ENCODE measurements around the gene DCTN3.
"Not testable (repeated sequence)": the region's sequence is repeated elsewhere in the genome, so short reads cannot be mapped to it uniquely, and the experiment has no call there.

Gene DCTN3

GRCh38 chr9:34647084-34647403, 26.7 kb upstream of the DCTN3 start:
- no peak for DNase-seq (ENCODE audit: low read depth in 2 of 2, low spot score in 1 of 2)

DNA sequence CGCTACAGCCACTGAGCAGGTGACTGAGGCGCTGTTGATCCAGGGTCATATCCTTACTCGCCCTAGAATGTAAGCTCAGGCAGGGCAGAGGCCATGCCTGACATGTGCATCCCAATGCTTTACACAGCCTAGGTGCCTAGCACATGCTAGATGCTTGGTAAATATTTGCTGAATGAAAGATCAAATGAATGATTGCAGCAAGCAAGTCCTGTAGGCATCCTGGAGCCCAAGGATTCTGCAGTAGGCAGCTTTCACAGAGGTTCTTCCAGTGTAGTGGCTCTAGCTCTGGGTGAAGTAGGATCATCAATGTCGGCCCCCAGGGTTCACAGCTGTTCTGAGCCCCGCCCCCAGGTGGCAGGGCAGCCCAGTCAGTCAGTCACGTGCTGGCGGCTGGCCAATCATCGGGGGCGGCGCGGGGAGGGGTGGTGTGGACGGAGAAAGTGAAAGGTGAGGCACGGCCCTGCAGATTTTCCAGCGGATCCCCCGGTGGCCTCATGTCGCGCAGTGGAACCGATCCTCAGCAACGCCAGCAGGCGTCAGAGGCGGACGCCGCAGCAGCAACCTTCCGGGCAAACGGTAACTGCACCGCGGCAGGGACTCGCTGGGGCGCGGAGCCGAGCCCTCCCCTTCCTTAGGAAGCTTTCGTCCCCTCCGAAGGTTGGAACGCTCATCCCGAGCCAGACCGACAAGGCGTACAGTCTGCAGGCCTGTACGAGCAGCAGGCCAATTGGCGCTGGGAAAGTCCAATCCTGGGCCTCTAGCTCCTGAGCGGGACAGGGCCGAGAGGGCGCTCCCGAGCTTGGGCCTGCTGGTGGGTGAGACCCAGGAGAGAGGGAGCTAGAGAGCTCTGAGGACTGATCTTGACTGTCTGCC, 26.2 kb upstream of the DCTN3 start, which contains the start of gene GALT:
Gene GALT, plus strand, starts transcription at position 465 of the 873 bp plus-strand sequence. Its CDS starts 30 bp downstream, at position 495.
- DNase-seq (ENCODE audit: low read depth in 2 of 2, low spot score in 1 of 2) = peak; percentile 92 to 95

DNA sequence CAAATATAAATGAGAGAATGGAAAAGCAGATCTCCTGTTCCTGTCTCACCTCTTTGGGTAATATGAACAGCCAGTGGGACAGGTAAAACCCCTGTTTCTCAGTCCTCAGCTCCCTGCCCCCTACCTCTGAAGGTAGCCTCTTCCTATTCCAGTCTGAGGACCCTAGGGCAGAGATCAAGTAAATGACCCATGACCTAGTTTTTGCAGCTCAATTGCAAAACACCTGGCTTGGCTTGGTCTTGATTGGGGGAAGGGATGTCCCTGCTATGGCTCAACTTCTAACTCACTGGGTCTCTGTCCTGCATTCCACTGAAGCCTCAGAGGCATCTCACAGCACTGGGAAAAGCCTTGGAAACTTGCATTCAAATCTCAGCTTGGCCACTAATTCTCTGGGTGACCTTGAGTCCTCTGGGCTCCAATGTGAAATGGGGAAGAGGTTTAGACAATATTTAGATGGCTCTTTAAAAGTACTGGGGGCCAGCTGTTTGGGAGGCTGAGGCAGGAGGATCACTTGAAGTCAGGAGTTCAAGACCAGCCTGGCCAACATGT, 24.5 kb upstream of the DCTN3 start:
- no peak for DNase-seq (ENCODE audit: low read depth in 2 of 2, low spot score in 1 of 2)

- no peak for DNase-seq (ENCODE audit: low read depth in 2 of 2, low spot score in 1 of 2)
These were observed 22.4 kb upstream of the DCTN3 start for GRCh38 chr9:34642679-34643078.

DNA sequence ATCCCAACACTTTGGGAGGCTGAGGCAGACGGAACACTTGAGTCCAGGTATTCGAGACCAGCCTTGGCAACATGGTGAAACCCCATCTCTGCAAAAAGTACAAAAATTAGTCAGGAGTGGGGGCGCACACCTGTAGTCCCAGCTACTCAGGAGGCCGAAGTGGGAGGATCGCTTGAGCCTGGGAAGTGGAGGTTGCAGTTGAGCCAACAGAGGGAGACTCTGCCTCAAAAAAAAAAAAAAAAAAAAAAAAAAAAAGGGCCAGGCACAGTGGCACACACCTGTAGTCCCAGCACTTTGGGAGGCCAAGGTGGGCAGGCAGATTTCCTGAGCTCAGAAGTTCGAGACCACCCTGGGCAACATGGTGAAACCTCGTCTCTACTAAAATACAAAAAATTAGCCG, 19.0 kb upstream of the DCTN3 start:
- not testable (repeated sequence) for DNase-seq (ENCODE audit: low read depth in 2 of 2, low spot score in 1 of 2)

DNA sequence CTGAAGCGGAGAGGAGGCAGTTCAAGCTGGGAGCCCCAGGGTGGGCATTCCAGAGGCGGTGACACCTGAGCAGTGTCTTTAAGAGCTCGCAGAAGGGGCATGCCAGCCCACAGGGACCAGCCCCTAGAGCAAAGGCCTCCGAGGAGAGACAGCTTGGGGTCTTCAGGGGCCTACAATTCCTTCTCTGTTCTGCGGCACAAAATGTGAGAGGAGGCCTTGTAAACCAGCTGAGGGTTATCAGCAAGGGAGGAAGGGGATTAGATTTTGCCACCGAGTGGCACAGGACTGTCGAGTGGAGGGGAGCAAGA, 17.8 kb upstream of the DCTN3 start:
- DNase-seq (ENCODE audit: low read depth in 2 of 2, low spot score in 1 of 2) = no peak

- DNase-seq (ENCODE audit: low read depth in 2 of 2, low spot score in 1 of 2) = peak; percentile 82 to 92
These were observed 17.3 kb upstream of the DCTN3 start, which contains the start of gene SIGMAR1 for GRCh38 chr9:34637356-34638137. Gene SIGMAR1 (minus strand): TSS chr9:34637787. CDS start chr9:34637697, 90 bp downstream.

- DNase-seq (ENCODE audit: low read depth in 2 of 2, low spot score in 1 of 2) = no peak
These were observed 16.6 kb upstream of the DCTN3 start for GRCh38 chr9:34636791-34637355.

DNA sequence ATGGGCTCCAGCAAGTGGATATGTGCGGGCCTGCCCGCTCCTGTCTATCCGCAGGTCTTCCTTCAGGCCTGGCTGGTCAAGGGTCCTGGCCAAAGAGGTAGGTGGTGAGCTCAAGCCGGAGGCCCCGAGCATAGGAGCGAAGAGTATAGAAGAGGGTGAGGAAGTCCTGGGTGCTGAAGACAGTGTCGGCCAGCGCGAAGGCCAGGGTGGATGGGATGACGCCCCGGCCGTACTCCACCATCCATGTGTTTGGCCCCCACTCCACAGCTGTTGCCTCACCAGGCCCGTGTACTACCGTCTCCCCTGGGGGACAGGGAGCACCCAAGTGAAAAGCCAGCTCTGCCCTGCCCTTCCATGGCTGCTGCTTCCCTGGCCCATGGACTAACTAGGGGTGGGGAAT, 15.3 kb upstream of the DCTN3 start:
- no peak for DNase-seq (ENCODE audit: low read depth in 2 of 2, low spot score in 1 of 2)

DNA sequence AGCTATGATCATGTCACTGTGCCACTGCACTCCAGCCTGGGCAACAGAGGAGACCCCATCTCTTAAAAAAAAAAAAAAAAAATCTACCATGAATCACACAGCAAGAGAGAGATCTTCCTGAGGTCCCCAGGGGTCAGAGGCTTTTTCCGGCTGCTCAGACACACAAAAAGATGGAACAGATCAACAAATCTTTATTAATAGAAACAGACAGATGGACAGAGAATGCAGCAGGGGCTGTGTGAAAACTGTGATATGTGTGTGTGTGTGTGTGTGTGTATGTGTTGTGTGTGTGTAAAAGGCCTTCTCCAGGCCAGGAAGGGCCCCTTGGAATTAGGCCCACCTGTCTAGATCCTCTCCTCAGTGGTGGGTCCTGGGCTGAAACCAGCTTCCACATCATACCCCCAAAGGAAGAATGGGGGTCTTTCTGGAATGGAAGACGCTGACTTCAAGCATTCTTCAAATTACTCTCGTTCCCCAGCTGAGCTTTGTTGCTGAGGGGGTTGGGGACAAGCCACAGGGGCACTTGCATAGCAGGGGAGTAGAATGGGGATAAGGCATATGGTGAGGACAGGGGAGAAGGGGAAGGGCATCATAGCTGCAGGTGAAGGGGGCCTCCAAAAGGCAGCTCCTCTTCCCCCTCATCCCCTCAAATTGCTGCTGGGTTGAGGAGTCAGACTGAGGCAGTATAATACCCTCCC, 14.4 kb upstream of the DCTN3 start:
- DNase-seq (ENCODE audit: low read depth in 2 of 2, low spot score in 1 of 2) = no peak

DNA sequence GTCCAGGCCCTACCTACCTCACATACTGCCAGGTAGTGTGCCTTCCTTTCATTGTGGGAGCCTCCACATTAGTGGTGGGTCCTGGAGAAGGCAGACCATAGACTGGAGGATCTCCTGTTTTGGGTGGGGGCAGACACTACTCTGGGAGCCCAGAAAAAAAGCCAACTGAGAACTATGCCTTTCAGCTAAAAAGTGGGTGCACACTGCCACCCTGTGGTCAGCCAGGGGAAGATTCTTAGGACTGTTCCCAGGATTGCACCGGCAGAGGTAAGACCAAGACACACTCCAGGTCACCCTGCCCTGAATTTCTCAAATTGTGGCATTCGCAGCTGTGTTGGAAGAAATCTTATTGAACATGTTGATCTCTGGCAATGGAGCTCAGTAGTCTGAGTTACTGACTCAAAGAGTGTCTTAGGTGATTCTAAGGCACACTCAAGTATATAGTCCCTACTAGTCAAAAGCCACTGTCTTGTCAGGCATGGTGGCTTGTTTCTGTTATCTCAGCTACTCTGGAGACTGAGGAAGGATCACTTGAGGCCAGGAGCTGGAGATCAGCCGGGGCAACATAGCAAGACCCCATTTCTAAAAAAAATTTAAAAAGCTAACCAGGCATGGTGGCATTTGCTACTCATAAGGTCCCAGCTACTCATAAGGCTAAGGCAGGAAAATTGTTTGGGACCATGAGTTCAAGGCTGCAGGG, 13.7 kb upstream of the DCTN3 start:
- peak in 1 of 2 donors; percentile 55 for DNase-seq (ENCODE audit: low read depth in 2 of 2, low spot score in 1 of 2)

- DNase-seq (ENCODE audit: low read depth in 2 of 2, low spot score in 1 of 2) = no peak
These were observed 12.9 kb upstream of the DCTN3 start for GRCh38 chr9:34633166-34633565.

DNA sequence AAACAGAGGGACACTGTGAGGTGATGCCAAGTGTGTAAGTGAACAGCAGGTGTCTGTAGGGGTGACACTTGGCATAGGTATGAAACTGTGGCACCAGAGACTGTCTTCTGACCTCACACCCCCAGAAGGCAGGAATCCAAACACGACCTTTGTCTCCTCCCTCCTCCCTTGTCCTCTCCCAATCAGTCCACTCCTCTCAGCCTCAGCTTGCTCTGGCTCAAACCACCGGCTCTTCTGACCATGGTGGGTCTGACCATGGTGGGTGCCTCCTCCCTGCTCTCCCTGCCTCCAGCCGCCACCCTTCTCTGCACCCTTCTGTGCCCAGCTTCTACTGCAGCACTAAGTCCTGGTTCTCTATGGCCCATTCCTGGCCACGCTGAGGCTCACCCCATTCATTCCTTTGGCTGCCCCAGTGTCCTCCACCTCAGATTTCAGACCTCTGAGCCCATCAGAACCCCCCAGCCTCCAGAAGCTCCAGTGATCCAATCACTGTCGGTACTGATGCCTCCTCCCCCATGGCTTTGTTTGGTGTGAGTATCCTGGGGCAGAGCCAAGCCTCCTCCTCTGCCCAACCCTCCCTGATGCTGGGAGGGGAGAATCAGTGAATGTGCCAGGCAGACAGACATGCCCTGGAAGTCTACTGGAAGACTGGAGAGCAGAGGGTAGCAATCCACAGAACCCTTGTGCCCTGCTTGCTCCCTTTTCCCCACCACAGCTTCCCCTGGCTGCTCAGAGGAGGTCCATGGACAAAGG, 10.3 kb upstream of the DCTN3 start:
- DNase-seq (ENCODE audit: low read depth in 2 of 2, low spot score in 1 of 2) = no peak

GRCh38 chr9:34629491-34629808, 9.2 kb upstream of the DCTN3 start:
- no peak for DNase-seq (ENCODE audit: low read depth in 2 of 2, low spot score in 1 of 2)

GRCh38 chr9:34628656-34629490, 8.6 kb upstream of the DCTN3 start, which contains the start of gene ARID3C:
Gene ARID3C (minus strand): TSS chr9:34629066. CDS start chr9:34628014, 1,052 bp downstream.
- no peak for DNase-seq (ENCODE audit: low read depth in 2 of 2, low spot score in 1 of 2)

DNA sequence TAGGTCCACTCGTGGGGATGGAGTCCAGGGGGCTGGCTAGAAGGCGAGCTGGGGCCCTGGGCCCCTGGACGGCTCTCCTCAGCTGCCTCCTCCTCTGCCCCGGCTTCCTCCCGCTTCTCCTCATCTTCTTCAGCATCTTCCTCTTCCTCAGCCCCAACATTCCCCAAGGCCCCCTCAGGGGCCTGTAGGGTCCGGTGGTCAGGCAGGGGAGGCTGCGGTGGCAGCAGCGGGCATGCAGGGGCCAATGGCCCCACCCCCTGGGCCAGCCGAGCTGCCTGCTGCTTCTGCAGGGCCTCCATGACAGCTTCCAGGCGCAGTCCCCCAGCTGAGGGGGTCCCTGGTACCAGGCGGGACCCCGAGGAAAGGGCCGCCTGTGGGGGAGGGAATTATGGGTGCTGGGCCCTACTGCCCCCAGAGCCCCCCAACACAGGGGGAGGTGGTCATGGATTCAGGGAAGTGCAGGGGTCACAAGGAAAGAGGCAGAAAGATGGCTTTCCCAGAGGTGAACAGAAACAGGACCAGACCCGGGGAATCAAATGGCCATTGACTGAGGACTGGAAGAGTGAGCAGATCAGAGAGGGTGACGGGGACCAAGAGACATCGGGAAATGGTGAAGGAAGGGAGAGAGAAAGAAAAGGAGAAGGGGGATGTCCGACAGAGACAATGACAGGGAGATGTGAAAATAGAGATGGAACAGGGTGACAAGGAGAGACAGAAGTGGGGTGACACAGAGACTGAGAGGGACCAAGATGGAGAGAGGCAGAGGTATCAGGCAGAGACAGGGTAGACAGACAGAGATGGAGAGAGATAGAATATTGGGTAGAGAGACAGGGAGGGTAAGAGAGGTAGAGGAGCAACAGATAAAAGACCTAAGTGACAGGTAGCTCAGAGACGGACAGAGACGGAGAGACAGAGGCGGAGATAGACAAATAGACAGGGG, 7.7 kb upstream of the DCTN3 start:
- no peak for DNase-seq (ENCODE audit: low read depth in 2 of 2, low spot score in 1 of 2)

DNA sequence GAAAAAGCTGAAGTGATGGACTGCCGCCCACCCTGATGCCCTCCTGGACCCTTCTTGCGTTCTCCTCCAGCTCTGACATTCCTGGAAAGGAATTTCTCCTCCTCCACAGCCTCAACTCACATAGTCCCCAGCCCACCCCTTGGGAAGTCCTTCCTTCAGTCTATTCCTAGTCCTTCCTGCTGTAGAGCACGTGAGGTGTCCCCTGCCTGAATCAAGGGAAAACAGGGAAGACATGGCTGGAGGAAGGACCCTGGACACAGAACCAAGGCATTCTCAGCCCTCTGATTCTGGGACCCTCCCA, 4.8 kb upstream of the DCTN3 start:
- DNase-seq (ENCODE audit: low read depth in 2 of 2, low spot score in 1 of 2) = no peak

Measured in stimulated activated CD8-positive, alpha-beta memory T cell treated with anti-CD3 and anti-CD28 coated beads, Interleukin-4, amount 100 ng/mL, for 1 hour (primary cell).